Mononuclear cell (primary cell): Measurements from ENCODE around the gene SSBP2. TPM values are rescaled to one million over a fixed set of nuclear protein-coding genes. Genes with fewer than 3 reads are reported as not detected.

Experiments used
- H3K27me3 ChIP-seq: 2 replicates; pipeline ENCODE4 v1.6.0; 2011; ENCODE audit warnings: low read length, control low read depth; ENCODE audit not compliant: insufficient read depth
- H3K4me1 ChIP-seq: 2 replicates; pipeline ENCODE4 v1.5.1; 2011; ENCODE audit warnings: mild to moderate bottlenecking, low read length, control low read depth; ENCODE audit not compliant: insufficient read depth
- H3K4me3 ChIP-seq: 2 replicates; pipeline ENCODE4 v1.5.1; 2011; ENCODE audit warnings: mild to moderate bottlenecking, low read length, moderate library complexity
- H3K9me3 ChIP-seq: 2 replicates; pipeline ENCODE4 v1.5.1; 2011; ENCODE audit warnings: low read depth, mild to moderate bottlenecking, control low read depth, low read length
- total RNA-seq: library from RNA; depleted of rRNA; stranded (reverse); fragments of >200 nt; gene quantifications from one replicate; pipeline ENCODE4 v1.2.3, GENCODE V29; 2012

The SSBP2 gene
- total RNA-seq, 1 donor: 35.9 TPM

DNA sequence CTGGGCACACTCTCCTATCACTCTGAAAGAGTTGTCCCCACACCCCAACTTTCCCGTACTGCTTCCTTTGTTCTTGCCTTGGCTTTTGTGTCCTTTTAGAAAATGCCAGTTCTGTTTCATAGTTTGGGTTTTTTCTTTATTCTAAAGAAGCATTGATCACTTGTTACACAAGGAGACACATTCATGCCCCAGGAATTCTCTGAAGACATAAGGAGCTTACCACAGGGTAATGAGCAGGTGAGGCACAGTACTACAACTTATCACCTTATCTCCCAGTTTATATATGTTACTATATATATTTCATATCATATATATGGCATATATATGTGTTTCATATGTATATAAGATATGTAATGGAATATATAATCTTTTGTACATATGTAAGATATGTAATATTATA lies 6.5 kb upstream of the SSBP2 start:
- Histone ChIP-seq H3K4me3 (no peak overlapping the region), H3K27me3 (no peaks in the 10 kb centered on the region), H3K4me1 (peaks cover 14% of the 10 kb centered on the region), H3K9me3 (no peaks in the 10 kb centered on the region)

- Histone ChIP-seq H3K4me1 (peaks cover 22% of the 10 kb centered on the region), H3K4me3 (no peak overlapping the region), H3K9me3 (no peaks in the 10 kb centered on the region), H3K27me3 (no peaks in the 10 kb centered on the region)
Observed at GRCh38 chr5:81756016-81756415, 5.1 kb upstream of the SSBP2 start.

GRCh38 chr5:81755320-81755719 lies 4.4 kb upstream of the SSBP2 start:
- no peak overlapping the region for H3K4me3 ChIP-seq
- H3K27me3 ChIP-seq: no peaks in the 10 kb centered on the region
- H3K4me1 ChIP-seq: peaks cover 22% of the 10 kb centered on the region
- H3K9me3 ChIP-seq: no peaks in the 10 kb centered on the region

DNA sequence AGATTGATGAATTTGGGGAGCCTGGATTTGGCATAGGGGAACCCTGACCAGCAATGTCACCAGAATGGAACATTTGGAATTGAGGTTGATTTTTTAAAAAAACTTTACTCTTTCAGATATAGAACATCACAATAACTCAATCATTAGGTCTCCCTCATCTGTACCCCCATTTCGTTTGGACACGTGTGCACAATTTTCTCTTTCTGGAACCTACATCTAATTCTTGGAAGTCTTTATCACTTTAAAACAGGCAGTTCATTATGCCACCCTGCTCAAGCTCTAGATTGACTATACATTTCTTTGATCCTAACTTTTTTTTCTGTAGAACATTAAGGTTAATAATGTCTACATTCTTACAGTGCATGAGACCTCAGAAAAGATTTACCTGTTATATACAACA lies 3.7 kb upstream of the SSBP2 start:
- no peak overlapping the region for H3K4me3 ChIP-seq
- H3K9me3 ChIP-seq: no peaks in the 10 kb centered on the region
- H3K27me3 ChIP-seq: no peaks in the 10 kb centered on the region
- peaks cover 18% of the 10 kb centered on the region for H3K4me1 ChIP-seq

DNA sequence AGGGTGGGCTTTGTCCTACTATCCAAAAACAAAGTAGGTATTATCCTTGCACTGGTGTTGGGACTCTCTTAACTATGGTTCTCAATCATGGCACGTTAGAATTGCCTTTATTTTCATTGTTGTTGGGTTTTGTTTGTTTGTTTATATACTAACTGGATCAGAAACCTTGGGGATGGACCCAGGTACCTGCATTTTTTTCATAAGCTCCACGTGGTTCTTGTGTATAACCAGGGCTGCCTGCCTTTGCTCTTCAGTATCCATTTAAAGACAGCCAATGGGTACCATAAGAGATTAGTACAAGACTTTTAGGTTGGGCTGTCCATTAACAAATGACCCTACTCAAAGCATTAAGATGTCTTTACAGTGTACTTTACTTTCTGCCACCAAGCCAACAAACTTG lies 2.5 kb upstream of the SSBP2 start:
- Histone ChIP-seq H3K27me3 (peaks cover 4% of the 10 kb centered on the region), H3K9me3 (no peaks in the 10 kb centered on the region), H3K4me1 (peaks cover 20% of the 10 kb centered on the region), H3K4me3 (no peak overlapping the region)

- H3K4me1 ChIP-seq: peaks cover 22% of the 10 kb centered on the region
- H3K4me3 ChIP-seq: no peak overlapping the region
- no peaks in the 10 kb centered on the region for H3K9me3 ChIP-seq
Observed at GRCh38 chr5:81752644-81752963, 1.7 kb upstream of the SSBP2 start.

GRCh38 chr5:81751836-81752643 lies 1.1 kb upstream of the SSBP2 start:
- Histone ChIP-seq H3K9me3 (no peaks in the 10 kb centered on the region), H3K27me3 (peaks cover 4% of the 10 kb centered on the region), H3K4me3 (peak overlapping the region; percentile 63), H3K4me1 (peaks cover 22% of the 10 kb centered on the region)

More at GRCh38 chr5:81752644-81752963, 1.7 kb upstream of the SSBP2 start:
- H3K27me3 ChIP-seq: peaks cover 4% of the 10 kb centered on the region

- Histone ChIP-seq H3K9me3 (no peaks in the 10 kb centered on the region), H3K4me1 (peaks cover 22% of the 10 kb centered on the region), H3K4me3 (peak overlapping the region; percentile 63), H3K27me3 (peaks cover 4% of the 10 kb centered on the region)
Observed at GRCh38 chr5:81750308-81751008, 439 bp downstream of the SSBP2 start.

DNA sequence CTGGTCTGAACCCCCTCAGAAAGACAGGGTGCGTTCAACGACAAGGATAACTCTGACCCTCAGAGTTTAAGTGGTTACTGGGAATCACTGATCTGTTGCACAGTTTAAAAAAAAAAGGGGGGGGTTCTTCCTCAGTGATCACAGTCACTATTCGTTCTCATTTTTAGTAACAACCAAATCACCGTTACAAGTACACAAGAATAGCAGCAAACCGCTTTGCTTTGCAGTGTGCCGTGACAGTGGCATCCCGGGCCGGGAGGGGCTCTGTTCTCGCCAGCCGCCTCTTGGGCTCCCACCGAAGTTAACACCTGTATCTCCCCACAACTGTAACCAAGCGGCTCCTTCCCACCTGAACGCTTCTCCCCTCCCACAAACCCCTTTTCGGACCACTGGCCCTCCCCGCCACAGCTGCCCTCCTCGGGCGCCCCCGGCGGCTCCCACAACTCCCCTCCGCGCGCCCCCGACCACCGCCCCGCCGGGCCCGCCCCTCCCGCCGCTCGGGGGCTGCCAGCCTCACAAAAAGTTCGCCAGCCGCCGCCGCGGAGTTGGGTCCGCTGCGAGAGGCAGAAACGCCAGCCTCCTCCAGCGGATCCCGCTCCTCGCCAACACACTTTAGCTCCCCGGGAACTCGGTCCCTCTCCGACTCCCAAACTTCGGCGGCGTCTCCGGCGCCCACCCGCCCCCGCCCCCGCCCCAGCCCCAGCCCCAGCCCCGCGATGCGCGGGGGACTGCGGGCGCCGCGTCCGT lies 1.2 kb downstream of the SSBP2 start:
- Histone ChIP-seq H3K4me3 (peak overlapping the region; percentile 41), H3K9me3 (no peaks in the 10 kb centered on the region), H3K4me1 (peaks cover 22% of the 10 kb centered on the region), H3K27me3 (peaks cover 4% of the 10 kb centered on the region)

DNA sequence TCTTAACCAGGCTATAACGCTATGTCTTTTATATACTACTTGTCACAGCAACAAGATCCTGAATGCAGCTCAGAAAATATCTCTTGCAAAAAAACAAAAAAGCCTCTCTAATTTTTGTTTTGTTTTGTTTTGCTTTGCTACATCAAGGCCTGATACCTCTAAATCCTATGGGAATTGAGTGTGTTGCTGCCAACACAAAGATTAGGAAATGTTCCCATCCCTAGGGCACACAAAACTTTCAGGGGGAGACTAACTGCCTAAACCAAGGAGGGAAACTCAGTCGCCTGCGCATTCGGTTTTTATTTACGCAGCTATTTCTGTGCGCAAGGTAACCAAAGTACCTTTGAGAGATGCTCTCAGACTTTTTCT lies 1.7 kb downstream of the SSBP2 start:
- Histone ChIP-seq H3K27me3 (peaks cover 4% of the 10 kb centered on the region), H3K9me3 (no peaks in the 10 kb centered on the region), H3K4me1 (peaks cover 22% of the 10 kb centered on the region), H3K4me3 (peak overlapping the region; percentile 41)

DNA sequence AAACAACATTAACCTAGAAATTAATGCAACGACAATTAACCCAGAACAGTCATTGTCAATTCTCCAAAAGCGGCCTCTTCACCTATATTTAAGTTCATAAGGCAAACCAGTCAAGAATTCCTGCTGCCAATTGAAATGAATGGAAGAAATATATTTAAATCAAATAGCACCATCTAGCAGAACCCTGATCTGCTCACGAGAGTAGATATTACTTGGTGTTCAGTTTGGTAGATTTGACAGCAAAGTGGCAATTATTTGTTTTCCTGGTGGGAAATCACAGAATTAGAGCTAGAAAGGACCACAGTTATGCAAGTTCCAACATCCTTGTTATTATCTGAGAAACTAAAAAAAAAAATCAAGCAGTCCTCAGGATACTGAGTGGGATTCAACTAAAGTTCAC lies 2.3 kb downstream of the SSBP2 start:
- no peaks in the 10 kb centered on the region for H3K9me3 ChIP-seq
- peaks cover 4% of the 10 kb centered on the region for H3K27me3 ChIP-seq
- no peak overlapping the region for H3K4me3 ChIP-seq
- H3K4me1 ChIP-seq: peaks cover 22% of the 10 kb centered on the region

DNA sequence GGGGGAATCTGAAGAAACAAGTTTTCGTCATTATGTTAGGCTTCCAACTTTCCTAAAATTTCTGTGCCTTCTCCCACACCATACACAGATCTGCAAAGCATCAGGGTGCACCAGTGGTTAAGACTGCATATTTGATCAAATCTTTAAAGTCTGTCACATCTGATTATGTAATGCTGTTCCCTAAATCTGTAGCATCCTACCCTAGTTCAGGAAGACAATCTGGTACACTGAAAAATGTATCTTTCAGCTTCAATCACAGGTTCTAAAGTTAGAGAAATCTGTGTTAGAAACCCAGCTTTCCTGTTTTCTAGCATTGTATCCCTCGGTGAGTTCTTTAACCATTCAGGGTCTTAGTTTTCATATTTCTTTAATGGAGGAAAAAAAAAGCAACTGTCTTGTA lies 3.9 kb downstream of the SSBP2 start:
- Histone ChIP-seq H3K27me3 (peaks cover 4% of the 10 kb centered on the region), H3K4me1 (peaks cover 18% of the 10 kb centered on the region), H3K9me3 (no peaks in the 10 kb centered on the region), H3K4me3 (no peak overlapping the region)

DNA sequence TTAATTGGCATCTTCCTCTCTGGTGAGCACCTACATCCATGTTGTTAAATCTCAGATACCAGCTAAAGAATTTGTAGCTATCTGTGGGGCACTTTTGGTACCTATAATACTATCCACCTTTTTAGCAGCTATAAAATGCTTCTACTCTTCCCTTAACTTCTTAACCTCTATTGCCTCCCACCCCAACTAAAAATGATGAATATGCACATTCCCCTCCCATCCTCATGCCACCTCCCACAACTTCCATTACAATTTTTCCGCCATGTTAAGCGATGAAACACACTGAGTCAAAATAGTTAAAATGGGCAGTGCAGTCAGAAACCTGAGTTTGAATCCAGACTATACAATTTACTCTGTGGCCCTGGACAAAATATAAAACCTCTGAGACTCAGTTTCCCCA lies 10.1 kb downstream of the SSBP2 start:
- Histone ChIP-seq H3K4me3 (no peak overlapping the region), H3K9me3 (no peaks in the 10 kb centered on the region), H3K27me3 (no peaks in the 10 kb centered on the region), H3K4me1 (no peaks in the 10 kb centered on the region)

- no peaks in the 10 kb centered on the region for H3K27me3 ChIP-seq
- no peak overlapping the region for H3K4me3 ChIP-seq
- no peaks in the 10 kb centered on the region for H3K4me1 ChIP-seq
- H3K9me3 ChIP-seq: no peaks in the 10 kb centered on the region
Observed at GRCh38 chr5:81739291-81739690, 11.6 kb downstream of the SSBP2 start.

DNA sequence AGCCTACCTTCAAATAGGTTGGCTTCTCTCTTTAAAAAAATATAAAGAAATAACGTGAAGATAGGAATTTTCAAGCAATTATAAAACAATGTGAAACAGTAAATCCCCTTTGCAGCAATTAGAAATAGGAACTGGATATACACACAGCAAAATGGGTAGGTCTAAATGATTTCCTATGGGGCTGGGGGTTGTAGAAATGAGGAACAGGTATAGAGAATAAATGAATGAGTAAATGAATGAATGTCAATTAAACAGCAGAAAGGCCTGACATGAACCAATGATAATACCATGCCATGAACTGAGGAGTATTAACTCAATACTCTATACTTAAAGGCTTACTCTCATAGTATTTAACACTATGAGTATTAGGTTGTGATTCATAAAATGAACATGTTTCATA lies 21.6 kb downstream of the SSBP2 start:
- H3K4me3 ChIP-seq: no peak overlapping the region
- no peaks in the 10 kb centered on the region for H3K9me3 ChIP-seq
- H3K4me1 ChIP-seq: no peaks in the 10 kb centered on the region
- no peaks in the 10 kb centered on the region for H3K27me3 ChIP-seq
